Endothelial cell of umbilical vein (primary cell): ENCODE measurements around the gene RGS19. TPM values are rescaled to one million over a fixed set of nuclear protein-coding genes. Genes with fewer than 3 reads are reported as not detected.

Experiments
- BruUV-seq: library from RNA; stranded (reverse); fragments of 400-500 nt; replicated peaks from 2 replicates; lab custom pipeline; 2021; lab: Mats Ljungman, UMichigan
- CTCF ChIA-PET: fragments of 300-600, 350-600 bp; sonication (Branson Sonifier 250); formaldehyde crosslinking; loops from one replicate; lab custom pipeline; 2021; ENCODE audit warnings: antibody characterized with exemption, inconsistent platforms; lab: Charles Lee
- POLR2A ChIA-PET: fragments of 300-600, 350-600 bp; sonication (Branson Sonifier 250); formaldehyde crosslinking; loops from one replicate; lab custom pipeline; 2021; ENCODE audit warnings: antibody characterized with exemption, inconsistent platforms; lab: Charles Lee
- DNase-seq: peaks from one replicate; pipeline ENCODE4 v3.0.0-alpha.2; 2011; ENCODE audit warnings: low read depth, low spot score
- FAIRE-seq: peaks from 2 replicates; lab custom pipeline; 2011; peaks lifted over from hg19 to GRCh38; lab: Jason Lieb, UNC
- H2AFZ ChIP-seq: 2 replicates; pipeline ENCODE4 v1.6.0; 2012; ENCODE audit warnings: low read depth, low read length, control low read depth, inconsistent platforms
- H3K27ac ChIP-seq: 2 replicates; pipeline ENCODE4 v1.5.1; 2011; ENCODE audit warnings: low read depth, mild to moderate bottlenecking, control low read depth, low read length, moderate library complexity; ENCODE audit not compliant: insufficient read depth
- H3K27me3 ChIP-seq, 2 experiments: 2 replicates each; pipeline versions ENCODE4 v1.6.0 to v1.6.1; 2011; ENCODE audit warnings: low read length in 2 of 2, mixed read lengths in 1 of 2; ENCODE audit not compliant: control insufficient read depth in 2 of 2, insufficient read depth in 2 of 2
- H3K36me3 ChIP-seq, 2 experiments: 2 replicates in 1 of 2; 3 replicates in 1 of 2; pipeline ENCODE4 v1.5.1; 2011; ENCODE audit warnings: low read length in 2 of 2, mild to moderate bottlenecking in 1 of 2, moderate library complexity in 1 of 2; ENCODE audit not compliant: control insufficient read depth in 2 of 2, insufficient read depth in 2 of 2; ENCODE audit errors: extremely low read depth in 1 of 2
- H3K4me1 ChIP-seq: 3 replicates; pipeline ENCODE4 v1.5.1; 2011; ENCODE audit warnings: mild to moderate bottlenecking, low read length; ENCODE audit not compliant: control insufficient read depth, insufficient read depth; ENCODE audit errors: extremely low read depth
- H3K4me2 ChIP-seq: 2 replicates; pipeline ENCODE4 v1.6.1; 2011; ENCODE audit warnings: low read length, control low read depth, mixed read lengths; ENCODE audit not compliant: insufficient read depth
- H3K4me3 ChIP-seq, 3 experiments: fragments of 200-600 bp in 1 of 3; sonication (generic), shearing (Covaris generic) in 1 of 3; replicated peaks in 1 of 3; 2 replicates each; pipeline ENCODE4 v1.5.1; 2011 to 2016; ENCODE audit warnings: control low read depth in 3 of 3, low read length in 3 of 3, mild to moderate bottlenecking in 2 of 3, inconsistent platforms in 1 of 3, low read depth in 1 of 3, moderate library complexity in 1 of 3; ENCODE audit not compliant: insufficient read depth in 1 of 3
- H3K79me2 ChIP-seq: 2 replicates; pipeline ENCODE4 v1.6.0; 2012; ENCODE audit warnings: low read length, inconsistent platforms; ENCODE audit not compliant: control insufficient read depth, insufficient read depth
- H3K9ac ChIP-seq: replicated peaks from 2 replicates; pipeline ENCODE3; 2011; ENCODE audit warnings: low read length, control low read depth; ENCODE audit not compliant: insufficient read depth; ENCODE audit errors: extremely low read depth
- H3K9me1 ChIP-seq: replicated peaks from 3 replicates; pipeline ENCODE4 v1.6.0; 2011; ENCODE audit warnings: mild to moderate bottlenecking, low read length; ENCODE audit not compliant: control insufficient read depth, insufficient read depth; ENCODE audit errors: extremely low read depth
- H3K9me3 ChIP-seq: replicated peaks from 2 replicates; pipeline ENCODE4 v1.5.1; 2012; ENCODE audit warnings: low read length, inconsistent platforms; ENCODE audit not compliant: control insufficient read depth, insufficient read depth
- H4K20me1 ChIP-seq: replicated peaks from 2 replicates; pipeline ENCODE3; 2011; ENCODE audit warnings: mild to moderate bottlenecking, low read length; ENCODE audit not compliant: control insufficient read depth, insufficient read depth; ENCODE audit errors: extremely low read depth
- CTCF ChIP-seq, 2 donors: IDR thresholded peaks; 1 replicate in 1 of 2; 2 replicates in 1 of 2; pipeline ENCODE4 v1.5.1; 2011; ENCODE audit warnings: low read length in 2 of 2, mild to moderate bottlenecking in 2 of 2, moderate library complexity in 2 of 2, control low read depth in 1 of 2, inconsistent platforms in 1 of 2, low read depth in 1 of 2; ENCODE audit not compliant: insufficient read depth in 1 of 2; ENCODE audit errors: extremely low read depth in 1 of 2
- EZH2 ChIP-seq: IDR thresholded peaks from 2 replicates; pipeline ENCODE4 v1.6.1; 2012; ENCODE audit warnings: borderline replicate concordance, low read depth, mild to moderate bottlenecking, moderate library complexity, low read length, inconsistent platforms; ENCODE audit not compliant: severe bottlenecking
- FOS ChIP-seq: IDR thresholded peaks from 2 replicates; pipeline ENCODE4 v1.6.1; 2011; ENCODE audit warnings: mild to moderate bottlenecking, low read length, moderate library complexity, borderline replicate concordance; ENCODE audit not compliant: insufficient read depth
- GATA2 ChIP-seq: IDR thresholded peaks from 2 replicates; pipeline ENCODE4 v1.7.0; 2011; ENCODE audit warnings: low read depth, mild to moderate bottlenecking, moderate library complexity, mixed read lengths, low read length; ENCODE audit not compliant: insufficient read length, insufficient read depth
- JUN ChIP-seq: IDR thresholded peaks from 2 replicates; pipeline ENCODE4 v1.6.1; 2011; ENCODE audit warnings: borderline replicate concordance, low read depth; ENCODE audit not compliant: insufficient read length, insufficient read depth
- MAX ChIP-seq: IDR thresholded peaks from 2 replicates; pipeline ENCODE4 v1.6.1; 2011; ENCODE audit not compliant: insufficient read depth, insufficient read length
- MYC ChIP-seq: IDR thresholded peaks from one replicate; pipeline ENCODE4 v1.6.1; 2011; ENCODE audit warnings: mild to moderate bottlenecking, low read depth, low read length
- POLR2A ChIP-seq: IDR thresholded peaks from 2 replicates; pipeline ENCODE4 v1.6.1; 2012; ENCODE audit warnings: low read depth, mild to moderate bottlenecking, control low read depth, low read length
- POLR2AphosphoS5 ChIP-seq: IDR thresholded peaks from 2 replicates; pipeline ENCODE4 v1.6.1; 2012; ENCODE audit warnings: low read depth, mild to moderate bottlenecking, control low read depth, low read length, moderate library complexity; ENCODE audit not compliant: insufficient read depth
- dilution Hi-C: fragments of 300-500 bp; cut with MboI; formaldehyde crosslinking; loops from one replicate; pipeline ENCODE4 v1.15.0; 2019; ENCODE audit warnings: low sequenced_read_pairs; ENCODE audit not compliant: extremely low pct_ligation_motif_present
- intact Hi-C: fragments of 100-400 bp; cut with micrococcal nuclease; formaldehyde crosslinking; loops from one replicate; pipeline ENCODE4 v1.10.0; 2022
- polyA plus RNA-seq, 4 experiments: library from polyadenylated mRNA; depleted of rRNA in 3 of 4; stranded (reverse) in 3 of 4; unstranded in 1 of 4; fragments of >200 nt; gene quantifications; 2 replicates each; pipeline versions ENCODE4 v1.2.1 to v1.2.3, GENCODE V29; 2011 to 2012; ENCODE audit warnings: missing spikeins in 1 of 4
- total RNA-seq: library from RNA; stranded (reverse); gene quantifications from 2 replicates; pipeline ENCODE4 v1.2.3, GENCODE V29; 2021

Gene RGS19
- total and polyA plus RNA-seq, 2 donors (not counting 3 experiments of a cell fraction or from before 2014, with no cell fraction given): 27.8 to 33.7 TPM

DNA sequence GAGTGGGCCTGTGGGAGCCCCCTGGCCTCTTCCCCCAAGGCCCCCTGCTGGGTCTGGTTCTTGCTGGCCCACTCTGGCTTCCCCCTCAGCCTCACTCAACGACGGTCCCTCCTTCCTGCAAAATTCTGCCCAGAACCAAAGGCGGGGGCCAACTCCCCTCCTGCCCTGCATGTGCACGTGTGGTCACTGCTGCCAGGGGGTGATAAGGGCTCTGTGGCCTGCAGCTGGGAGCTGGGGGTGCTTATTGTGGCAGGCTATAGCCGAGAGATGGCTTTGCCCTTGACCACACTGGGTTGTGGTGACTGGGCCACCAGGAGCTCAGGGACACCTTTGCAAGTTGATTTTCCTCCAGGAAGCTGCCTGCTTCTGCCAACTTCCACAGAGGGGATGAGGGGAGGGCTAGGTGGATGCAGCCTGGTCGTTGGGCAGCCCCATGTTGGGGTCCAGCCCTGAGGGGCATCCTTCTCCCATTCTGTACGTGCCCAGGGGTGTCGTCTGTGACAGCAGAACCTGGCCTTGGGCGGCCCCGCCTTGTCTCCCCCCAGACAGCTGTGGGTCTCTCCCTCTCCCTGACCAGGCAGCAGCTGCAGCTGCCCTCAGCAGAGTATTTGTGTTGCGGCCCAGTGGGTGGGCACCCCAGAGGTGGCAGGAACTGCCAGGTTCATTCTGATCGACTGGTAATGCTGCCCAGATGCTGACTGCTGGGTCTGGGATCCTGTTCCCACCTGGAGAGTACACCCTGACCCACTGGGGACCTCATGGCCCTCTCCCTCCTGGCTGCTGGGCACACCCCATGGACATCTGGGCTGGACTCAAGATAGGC is 10.7 kb downstream of the RGS19 start:
- no peak overlapping the region for H3K4me3 ChIP-seq
- H3K36me3 ChIP-seq: peaks cover 0 to 8% of the 10 kb centered on the region in 2 experiments
- H3K9ac ChIP-seq: no peak overlapping the region
- no peak overlapping the region for H3K27ac ChIP-seq
- H3K9me3 ChIP-seq: no peaks in the 10 kb centered on the region
- no peaks in the 10 kb centered on the region for H4K20me1 ChIP-seq
- DNase-seq (no peak), FAIRE-seq (no peak)
- CTCF ChIA-PET: interaction anchor here (0.9 to 2.3 kb wide), 4 partner anchors 11 to 530 kb away, joined by 3 to 21 read pairs (median 4); no protein-coding TSS in a partner anchor
- TF ChIP-seq MAX (no peak), POLR2A (no peak), FOS (no peak), POLR2AphosphoS5 (no peak), EZH2 (no peak), JUN (no peak), MYC (no peak), GATA2 (no peak), CTCF (IDR thresholded peaks at IDR 0.05; ENCODE audit: extremely low read depth in 1 of 2, insufficient read depth in 1 of 2, low read depth in 1 of 2, low read length in 2 of 2) (no peak)
- no peaks in the 10 kb centered on the region for H3K27me3 ChIP-seq
- BruUV-seq: no TSS peak
- H3K4me2 ChIP-seq: no peak overlapping the region
- H3K4me1 ChIP-seq: peaks cover 10% of the 10 kb centered on the region
- POLR2A ChIA-PET: no interaction called here
- no peak overlapping the region for H2AFZ ChIP-seq
- H3K9me1 ChIP-seq: no peaks in the 10 kb centered on the region
- H3K79me2 ChIP-seq: peaks cover 2% of the 10 kb centered on the region
- dilution Hi-C loops: no loop called here
- intact Hi-C loops: loop anchor here (1.0 to 10.0 kb wide), 2 partner anchors 29 to 56 kb away; no protein-coding TSS in a partner anchor
